ENCODE measurements around the gene RALB.
"Not testable (repeated sequence)": the region's sequence is repeated elsewhere in the genome, so short reads cannot be mapped to it uniquely, and the experiment has no call there.

RALB gene

DNA sequence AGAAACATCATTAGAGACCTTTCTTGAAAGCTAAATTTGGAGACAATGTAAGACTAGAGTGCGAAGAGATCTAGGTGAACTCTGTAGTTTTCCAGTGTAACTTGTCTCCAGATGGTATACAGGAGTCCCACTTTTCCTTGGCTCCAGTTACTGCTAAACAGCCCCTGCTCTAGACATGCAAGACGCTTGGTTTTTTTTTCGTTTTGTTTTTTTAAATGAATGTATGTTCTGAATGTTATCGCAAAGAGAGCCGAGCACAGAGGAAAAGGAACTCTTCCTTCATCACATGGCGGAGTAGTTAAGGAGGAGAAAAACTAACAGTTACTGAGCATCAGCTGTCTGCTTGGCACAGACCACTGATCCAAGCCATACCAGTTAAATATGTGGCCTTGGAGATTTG lies 2.4 kb downstream of the RALB start:
- no peak overlapping the region for H3K18ac ChIP-seq (ENCODE audit: low read length)
- no peak overlapping the region for H4K5ac ChIP-seq (ENCODE audit: low read length)
- no peaks in the 10 kb centered on the region for H3K36me3 ChIP-seq (ENCODE audit: control insufficient read depth, insufficient read depth, low read length)
- peaks cover 7% of the 10 kb centered on the region for H3K4me1 ChIP-seq (ENCODE audit: control insufficient read depth, low read depth, low read length)
- peaks cover 4% of the 10 kb centered on the region for H3K27me3 ChIP-seq (ENCODE audit: insufficient read depth, low read length, poor library complexity)
- no peak overlapping the region for H2BK5ac ChIP-seq (ENCODE audit: low read length)
- no peak overlapping the region for H3K4me3 ChIP-seq (ENCODE audit: low read length)
- H3K4ac ChIP-seq (ENCODE audit: low read depth, low read length), result no peak overlapping the region
- H3K27ac ChIP-seq (ENCODE audit: low read depth, low read length), result no peak overlapping the region
- no peak for DNase-seq
- no peaks in the 10 kb centered on the region for H3K79me2 ChIP-seq (ENCODE audit: control insufficient read depth, insufficient read depth, low read length)
- H2AK5ac ChIP-seq (ENCODE audit: low read length), result no peak overlapping the region
- no peak overlapping the region for H2BK120ac ChIP-seq (ENCODE audit: low read depth, low read length)
- no peak overlapping the region for H3K56ac ChIP-seq (ENCODE audit: low read length)
- no CpG with 5 or more reads among the region's 6 CpGs for WGBS (ENCODE audit: extremely low coverage, insufficient coverage, low lambda C conversion rate)
- peaks cover 4% of the 10 kb centered on the region for H3K79me1 ChIP-seq (ENCODE audit: low read length)
- H3K9ac ChIP-seq (ENCODE audit: low read length), result no peak overlapping the region
- no peak overlapping the region for H3K23ac ChIP-seq (ENCODE audit: low read length)
- H4K8ac ChIP-seq (ENCODE audit: low read depth, low read length), result no peak overlapping the region
- H2BK15ac ChIP-seq (replicated peaks; ENCODE audit: low read depth), result no peak overlapping the region
- H3K4me2 ChIP-seq (ENCODE audit: low read length), result no peak overlapping the region

DNA sequence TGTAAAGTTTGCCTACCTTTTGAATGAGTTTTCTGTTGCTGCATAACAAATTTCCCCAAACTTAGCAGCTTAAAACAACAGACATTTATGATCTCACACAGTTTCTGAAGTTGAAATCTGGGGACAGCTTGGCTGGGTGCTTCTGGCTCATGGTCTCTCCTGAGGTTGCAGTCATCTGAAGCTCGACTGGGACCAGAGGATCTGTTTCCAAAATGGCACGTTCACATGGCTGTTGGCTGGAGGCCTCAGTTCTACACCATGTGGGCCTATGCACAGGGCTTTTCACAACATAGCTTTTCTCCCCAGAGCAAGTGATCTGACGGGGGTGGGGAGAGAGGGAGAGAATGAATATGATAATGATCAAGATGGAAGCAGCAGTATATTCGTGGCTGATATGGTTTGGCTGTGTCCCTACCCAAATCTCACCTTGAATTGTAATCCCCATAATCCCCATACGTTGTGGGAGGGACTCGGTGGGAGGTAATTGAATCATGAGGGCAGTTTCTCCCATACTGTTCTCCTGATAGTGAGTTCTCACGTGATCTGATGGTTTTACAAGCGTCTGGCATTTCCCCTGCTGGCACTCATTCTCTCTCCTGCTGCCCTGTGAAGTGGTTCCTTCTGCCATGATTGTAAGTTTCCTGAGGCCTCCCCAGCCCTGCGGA lies 3.5 kb downstream of the RALB start:
- H3K23ac ChIP-seq (ENCODE audit: low read length), result no peak overlapping the region
- no peaks in the 10 kb centered on the region for H3K36me3 ChIP-seq (ENCODE audit: control insufficient read depth, insufficient read depth, low read length)
- DNase-seq, result peak; percentile 83
- no peak overlapping the region for H3K18ac ChIP-seq (ENCODE audit: low read length)
- no peak overlapping the region for H2BK15ac ChIP-seq (replicated peaks; ENCODE audit: low read depth)
- H2BK120ac ChIP-seq (ENCODE audit: low read depth, low read length), result no peak overlapping the region
- no peak overlapping the region for H4K8ac ChIP-seq (ENCODE audit: low read depth, low read length)
- H2BK5ac ChIP-seq (ENCODE audit: low read length), result no peak overlapping the region
- H3K27ac ChIP-seq (ENCODE audit: low read depth, low read length), result no peak overlapping the region
- H3K9ac ChIP-seq (ENCODE audit: low read length), result no peak overlapping the region
- H3K4me3 ChIP-seq (ENCODE audit: low read length), result no peak overlapping the region
- H2AK5ac ChIP-seq (ENCODE audit: low read length), result no peak overlapping the region
- peaks cover 7% of the 10 kb centered on the region for H3K4me1 ChIP-seq (ENCODE audit: control insufficient read depth, low read depth, low read length)
- H3K56ac ChIP-seq (ENCODE audit: low read length), result no peak overlapping the region
- H3K79me1 ChIP-seq (ENCODE audit: low read length), result peaks cover 5% of the 10 kb centered on the region
- H3K4me2 ChIP-seq (ENCODE audit: low read length), result no peak overlapping the region
- H4K5ac ChIP-seq (ENCODE audit: low read length), result no peak overlapping the region
- no CpG with 5 or more reads among the region's 9 CpGs for WGBS (ENCODE audit: extremely low coverage, insufficient coverage, low lambda C conversion rate)
- H3K4ac ChIP-seq (ENCODE audit: low read depth, low read length), result no peak overlapping the region
- no peaks in the 10 kb centered on the region for H3K27me3 ChIP-seq (ENCODE audit: insufficient read depth, low read length, poor library complexity)
- H3K79me2 ChIP-seq (ENCODE audit: control insufficient read depth, insufficient read depth, low read length), result no peaks in the 10 kb centered on the region

DNA sequence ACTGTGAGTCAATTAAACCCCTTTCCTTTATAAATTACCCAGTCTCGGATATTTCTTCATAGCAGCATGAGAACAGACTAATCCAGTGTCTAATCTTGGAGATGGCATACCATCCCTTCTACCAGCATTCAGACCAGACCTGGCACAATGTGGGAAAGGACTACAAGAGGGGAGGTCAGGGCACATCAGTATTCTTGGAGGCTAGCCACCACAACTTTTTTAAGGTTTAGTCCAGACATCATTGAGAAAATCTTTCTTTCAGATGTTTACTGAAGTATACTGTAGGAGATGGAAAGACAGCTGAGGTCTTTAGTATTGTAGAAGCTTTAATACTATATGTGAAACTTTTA lies 4.0 kb downstream of the RALB start:
- Histone ChIP-seq H3K56ac (ENCODE audit: low read length) (no peak overlapping the region), H3K4me1 (ENCODE audit: control insufficient read depth, low read depth, low read length) (peaks cover 7% of the 10 kb centered on the region), H3K9ac (ENCODE audit: low read length) (no peak overlapping the region), H3K23ac (ENCODE audit: low read length) (no peak overlapping the region), H3K27ac (ENCODE audit: low read depth, low read length) (no peak overlapping the region), H4K8ac (ENCODE audit: low read depth, low read length) (no peak overlapping the region), H3K79me2 (ENCODE audit: control insufficient read depth, insufficient read depth, low read length) (no peaks in the 10 kb centered on the region), H4K5ac (ENCODE audit: low read length) (no peak overlapping the region), H2AK5ac (ENCODE audit: low read length) (no peak overlapping the region), H3K36me3 (ENCODE audit: control insufficient read depth, insufficient read depth, low read length) (no peaks in the 10 kb centered on the region), H3K27me3 (ENCODE audit: insufficient read depth, low read length, poor library complexity) (no peaks in the 10 kb centered on the region), H3K79me1 (ENCODE audit: low read length) (peaks cover 5% of the 10 kb centered on the region), H3K4me3 (ENCODE audit: low read length) (no peak overlapping the region), H2BK120ac (ENCODE audit: low read depth, low read length) (no peak overlapping the region), H3K18ac (ENCODE audit: low read length) (no peak overlapping the region), H2BK5ac (ENCODE audit: low read length) (no peak overlapping the region), H3K4ac (ENCODE audit: low read depth, low read length) (no peak overlapping the region), H2BK15ac (replicated peaks; ENCODE audit: low read depth) (no peak overlapping the region), H3K4me2 (ENCODE audit: low read length) (no peak overlapping the region)
- no CpG with 5 or more reads among the region's 1 CpG for WGBS (ENCODE audit: extremely low coverage, insufficient coverage, low lambda C conversion rate)
- no peak for DNase-seq

DNA sequence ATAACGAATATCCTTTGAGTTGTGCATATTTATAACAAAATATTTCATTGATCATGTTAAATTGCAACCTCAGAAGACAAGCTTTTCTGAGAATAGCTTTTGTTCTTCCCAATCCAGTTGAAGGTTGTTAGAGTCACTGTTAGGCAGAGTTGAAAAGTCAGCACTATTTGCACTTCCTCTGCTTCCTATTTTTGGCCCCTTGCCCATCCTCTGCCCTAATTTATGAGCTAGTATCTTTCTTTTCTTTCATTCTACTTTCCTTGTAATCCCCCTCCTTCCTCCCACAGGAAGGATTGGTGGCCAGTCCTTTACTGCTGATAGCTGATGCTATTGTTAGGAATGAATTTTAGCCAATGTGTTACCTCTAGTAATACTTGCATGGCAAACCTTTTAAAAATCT lies 4.9 kb downstream of the RALB start:
- Histone ChIP-seq H3K18ac (ENCODE audit: low read length) (no peak overlapping the region), H3K9ac (ENCODE audit: low read length) (no peak overlapping the region), H3K27me3 (ENCODE audit: insufficient read depth, low read length, poor library complexity) (no peaks in the 10 kb centered on the region), H2BK120ac (ENCODE audit: low read depth, low read length) (no peak overlapping the region), H4K8ac (ENCODE audit: low read depth, low read length) (no peak overlapping the region), H3K4me1 (ENCODE audit: control insufficient read depth, low read depth, low read length) (peaks cover 5% of the 10 kb centered on the region), H4K5ac (ENCODE audit: low read length) (no peak overlapping the region), H3K23ac (ENCODE audit: low read length) (no peak overlapping the region), H3K27ac (ENCODE audit: low read depth, low read length) (no peak overlapping the region), H3K79me2 (ENCODE audit: control insufficient read depth, insufficient read depth, low read length) (no peaks in the 10 kb centered on the region), H3K79me1 (ENCODE audit: low read length) (peaks cover 5% of the 10 kb centered on the region), H3K4me2 (ENCODE audit: low read length) (no peak overlapping the region), H2BK5ac (ENCODE audit: low read length) (no peak overlapping the region), H3K56ac (ENCODE audit: low read length) (no peak overlapping the region), H2AK5ac (ENCODE audit: low read length) (no peak overlapping the region), H3K4ac (ENCODE audit: low read depth, low read length) (no peak overlapping the region), H3K36me3 (ENCODE audit: control insufficient read depth, insufficient read depth, low read length) (no peaks in the 10 kb centered on the region), H3K4me3 (ENCODE audit: low read length) (no peak overlapping the region), H2BK15ac (replicated peaks; ENCODE audit: low read depth) (no peak overlapping the region)
- WGBS (ENCODE audit: extremely low coverage, insufficient coverage, low lambda C conversion rate), result no CpG with 5 or more reads among the region's 1 CpG
- no peak for DNase-seq

DNA sequence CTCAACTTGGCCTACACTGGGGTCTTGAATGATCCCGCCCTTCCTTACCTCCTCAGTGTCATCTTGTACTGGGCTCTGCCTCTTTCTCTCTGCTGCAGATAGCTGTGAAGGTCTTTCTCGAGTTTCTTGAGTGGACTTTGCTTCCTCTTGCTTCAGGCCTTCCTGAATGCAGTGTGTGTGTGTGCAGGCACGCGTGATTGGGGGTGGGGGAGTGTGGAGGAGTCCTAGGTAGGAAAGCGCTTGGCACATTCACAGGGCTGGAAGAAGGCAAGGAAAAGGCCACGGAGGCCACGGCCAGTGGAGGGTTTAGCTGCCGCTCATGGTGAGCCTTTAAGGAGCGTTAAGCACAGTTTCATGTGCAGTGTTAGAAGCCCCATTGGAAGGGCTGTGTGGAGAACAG lies 5.5 kb downstream of the RALB start:
- Histone ChIP-seq H2BK15ac (replicated peaks; ENCODE audit: low read depth) (no peak overlapping the region), H3K27me3 (ENCODE audit: insufficient read depth, low read length, poor library complexity) (no peaks in the 10 kb centered on the region), H3K36me3 (ENCODE audit: control insufficient read depth, insufficient read depth, low read length) (no peaks in the 10 kb centered on the region), H3K79me1 (ENCODE audit: low read length) (peaks cover 5% of the 10 kb centered on the region), H3K79me2 (ENCODE audit: control insufficient read depth, insufficient read depth, low read length) (no peaks in the 10 kb centered on the region), H3K4me3 (ENCODE audit: low read length) (no peak overlapping the region), H3K4ac (ENCODE audit: low read depth, low read length) (no peak overlapping the region), H4K8ac (ENCODE audit: low read depth, low read length) (no peak overlapping the region), H2BK5ac (ENCODE audit: low read length) (no peak overlapping the region), H2AK5ac (ENCODE audit: low read length) (no peak overlapping the region), H3K18ac (ENCODE audit: low read length) (no peak overlapping the region), H3K9ac (ENCODE audit: low read length) (no peak overlapping the region), H2BK120ac (ENCODE audit: low read depth, low read length) (no peak overlapping the region), H3K4me2 (ENCODE audit: low read length) (no peak overlapping the region), H3K56ac (ENCODE audit: low read length) (no peak overlapping the region), H3K23ac (ENCODE audit: low read length) (no peak overlapping the region), H4K5ac (ENCODE audit: low read length) (no peak overlapping the region), H3K27ac (ENCODE audit: low read depth, low read length) (no peak overlapping the region), H3K4me1 (ENCODE audit: control insufficient read depth, low read depth, low read length) (peaks cover 5% of the 10 kb centered on the region)
- no CpG with 5 or more reads among the region's 9 CpGs for WGBS (ENCODE audit: extremely low coverage, insufficient coverage, low lambda C conversion rate)
- DNase-seq, result no peak

DNA sequence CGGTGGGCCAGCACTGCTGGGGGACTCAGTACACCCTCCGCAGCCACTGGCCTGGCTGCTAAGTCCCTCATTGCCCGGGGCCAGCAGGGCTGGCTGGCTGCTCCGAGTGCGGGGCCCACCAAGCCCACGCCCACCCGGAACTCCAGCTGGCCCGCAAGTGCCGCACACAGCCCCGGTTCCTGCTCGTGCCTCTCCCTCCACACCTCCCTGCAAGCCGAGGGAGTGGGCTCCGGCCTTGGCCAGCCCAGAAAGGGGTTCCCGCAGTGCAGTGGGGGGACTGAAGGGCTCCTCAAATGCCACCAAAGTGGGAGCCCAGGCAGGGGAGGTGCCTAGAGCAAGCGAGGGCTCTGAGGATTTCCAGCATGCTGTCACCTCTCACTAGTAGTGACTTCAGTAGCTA lies 7.3 kb downstream of the RALB start:
- not testable (repeated sequence) for H2BK15ac ChIP-seq (replicated peaks; ENCODE audit: low read depth); DNase-seq; H3K23ac ChIP-seq (ENCODE audit: low read length); H3K4me1 ChIP-seq (ENCODE audit: control insufficient read depth, low read depth, low read length); H3K27ac ChIP-seq (ENCODE audit: low read depth, low read length); H2BK120ac ChIP-seq (ENCODE audit: low read depth, low read length); H3K4me3 ChIP-seq (ENCODE audit: low read length); H2AK5ac ChIP-seq (ENCODE audit: low read length); H2BK5ac ChIP-seq (ENCODE audit: low read length); H3K4ac ChIP-seq (ENCODE audit: low read depth, low read length); H3K79me2 ChIP-seq (ENCODE audit: control insufficient read depth, insufficient read depth, low read length); H3K56ac ChIP-seq (ENCODE audit: low read length); H3K27me3 ChIP-seq (ENCODE audit: insufficient read depth, low read length, poor library complexity); H3K9ac ChIP-seq (ENCODE audit: low read length); H3K4me2 ChIP-seq (ENCODE audit: low read length); H4K5ac ChIP-seq (ENCODE audit: low read length); H3K18ac ChIP-seq (ENCODE audit: low read length); H3K36me3 ChIP-seq (ENCODE audit: control insufficient read depth, insufficient read depth, low read length); H4K8ac ChIP-seq (ENCODE audit: low read depth, low read length); H3K79me1 ChIP-seq (ENCODE audit: low read length)
- WGBS (ENCODE audit: extremely low coverage, insufficient coverage, low lambda C conversion rate), result no CpG with 5 or more reads among the region's 15 CpGs
